Liver (tissue), 3 donors: ENCODE data around the gene TATDN3.

ENCODE experiments used
- EGR1 ChIP-seq, 2 donors: IDR thresholded peaks; 2 replicates each; pipeline ENCODE4 v1.6.1; 2016 to 2018; ENCODE audit warnings: antibody characterized with exemption in 2 of 2, low read depth in 2 of 2
- FOXA1 ChIP-seq: IDR thresholded peaks from 2 replicates; pipeline ENCODE4 v1.6.1; 2016; ENCODE audit warnings: antibody characterized with exemption
- GABPA ChIP-seq, 2 donors: IDR thresholded peaks in 1 of 2; conservative IDR thresholded peaks in 1 of 2; 2 replicates each; pipeline ENCODE4 v1.6.1; 2016; ENCODE audit warnings: antibody characterized with exemption in 2 of 2, mild to moderate bottlenecking in 1 of 2, moderate library complexity in 1 of 2
- TAF1 ChIP-seq: conservative IDR thresholded peaks from 2 replicates; pipeline ENCODE4 v1.6.1; 2016; ENCODE audit warnings: antibody characterized with exemption, mild to moderate bottlenecking
- YY1 ChIP-seq: IDR thresholded peaks from 2 replicates; pipeline ENCODE4 v1.6.1; 2016; ENCODE audit warnings: antibody characterized with exemption, mild to moderate bottlenecking
- TF ChIP-seq, protein P1 (sequence below): fragments of 150-350 bp; IDR thresholded peaks from 2 replicates; pipeline ENCODE4 v1.5.1; 2017; ENCODE audit warnings: improper control_type of control experiment, low read depth, low read length; ENCODE audit not compliant: missing input control
- TF ChIP-seq, protein P2 (sequence below): IDR thresholded peaks from 2 replicates; pipeline ENCODE4 v1.6.1; 2016; ENCODE audit warnings: antibody characterized with exemption, mild to moderate bottlenecking
- TF ChIP-seq, protein P3 (sequence below): IDR thresholded peaks from 2 replicates; pipeline ENCODE4 v1.6.1; 2016; ENCODE audit warnings: antibody characterized with exemption
- donor health status: healthy.
- donor health status: healthy.

DNA sequence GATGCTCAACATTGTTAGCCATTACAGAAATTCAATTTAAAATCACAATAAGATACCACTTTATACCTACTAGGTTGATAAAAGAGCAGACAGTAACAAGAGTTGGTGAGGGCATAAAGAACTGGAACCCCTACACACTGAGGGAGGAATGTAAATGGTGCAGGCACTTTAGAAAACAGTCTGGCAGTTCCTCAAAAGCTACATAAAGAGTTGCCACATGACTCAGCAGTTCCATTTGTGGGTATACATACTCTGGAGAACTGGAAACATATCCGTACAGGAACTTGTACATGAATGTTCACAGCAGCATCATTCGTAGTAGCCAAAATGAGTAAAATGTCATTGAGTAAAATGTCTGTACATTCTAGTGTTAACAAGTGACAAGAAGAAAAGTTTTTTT lies 17.1 kb upstream of the TATDN3 start:
- TF ChIP-seq, protein P1, sequence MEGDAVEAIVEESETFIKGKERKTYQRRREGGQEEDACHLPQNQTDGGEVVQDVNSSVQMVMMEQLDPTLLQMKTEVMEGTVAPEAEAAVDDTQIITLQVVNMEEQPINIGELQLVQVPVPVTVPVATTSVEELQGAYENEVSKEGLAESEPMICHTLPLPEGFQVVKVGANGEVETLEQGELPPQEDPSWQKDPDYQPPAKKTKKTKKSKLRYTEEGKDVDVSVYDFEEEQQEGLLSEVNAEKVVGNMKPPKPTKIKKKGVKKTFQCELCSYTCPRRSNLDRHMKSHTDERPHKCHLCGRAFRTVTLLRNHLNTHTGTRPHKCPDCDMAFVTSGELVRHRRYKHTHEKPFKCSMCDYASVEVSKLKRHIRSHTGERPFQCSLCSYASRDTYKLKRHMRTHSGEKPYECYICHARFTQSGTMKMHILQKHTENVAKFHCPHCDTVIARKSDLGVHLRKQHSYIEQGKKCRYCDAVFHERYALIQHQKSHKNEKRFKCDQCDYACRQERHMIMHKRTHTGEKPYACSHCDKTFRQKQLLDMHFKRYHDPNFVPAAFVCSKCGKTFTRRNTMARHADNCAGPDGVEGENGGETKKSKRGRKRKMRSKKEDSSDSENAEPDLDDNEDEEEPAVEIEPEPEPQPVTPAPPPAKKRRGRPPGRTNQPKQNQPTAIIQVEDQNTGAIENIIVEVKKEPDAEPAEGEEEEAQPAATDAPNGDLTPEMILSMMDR = no peak
- TF ChIP-seq GABPA (IDR thresholded peaks at IDR 0.05 in 1 of 2, conservative IDR thresholded peaks at IDR 0.05 in 1 of 2) = no peak
- TF ChIP-seq, protein P2, sequence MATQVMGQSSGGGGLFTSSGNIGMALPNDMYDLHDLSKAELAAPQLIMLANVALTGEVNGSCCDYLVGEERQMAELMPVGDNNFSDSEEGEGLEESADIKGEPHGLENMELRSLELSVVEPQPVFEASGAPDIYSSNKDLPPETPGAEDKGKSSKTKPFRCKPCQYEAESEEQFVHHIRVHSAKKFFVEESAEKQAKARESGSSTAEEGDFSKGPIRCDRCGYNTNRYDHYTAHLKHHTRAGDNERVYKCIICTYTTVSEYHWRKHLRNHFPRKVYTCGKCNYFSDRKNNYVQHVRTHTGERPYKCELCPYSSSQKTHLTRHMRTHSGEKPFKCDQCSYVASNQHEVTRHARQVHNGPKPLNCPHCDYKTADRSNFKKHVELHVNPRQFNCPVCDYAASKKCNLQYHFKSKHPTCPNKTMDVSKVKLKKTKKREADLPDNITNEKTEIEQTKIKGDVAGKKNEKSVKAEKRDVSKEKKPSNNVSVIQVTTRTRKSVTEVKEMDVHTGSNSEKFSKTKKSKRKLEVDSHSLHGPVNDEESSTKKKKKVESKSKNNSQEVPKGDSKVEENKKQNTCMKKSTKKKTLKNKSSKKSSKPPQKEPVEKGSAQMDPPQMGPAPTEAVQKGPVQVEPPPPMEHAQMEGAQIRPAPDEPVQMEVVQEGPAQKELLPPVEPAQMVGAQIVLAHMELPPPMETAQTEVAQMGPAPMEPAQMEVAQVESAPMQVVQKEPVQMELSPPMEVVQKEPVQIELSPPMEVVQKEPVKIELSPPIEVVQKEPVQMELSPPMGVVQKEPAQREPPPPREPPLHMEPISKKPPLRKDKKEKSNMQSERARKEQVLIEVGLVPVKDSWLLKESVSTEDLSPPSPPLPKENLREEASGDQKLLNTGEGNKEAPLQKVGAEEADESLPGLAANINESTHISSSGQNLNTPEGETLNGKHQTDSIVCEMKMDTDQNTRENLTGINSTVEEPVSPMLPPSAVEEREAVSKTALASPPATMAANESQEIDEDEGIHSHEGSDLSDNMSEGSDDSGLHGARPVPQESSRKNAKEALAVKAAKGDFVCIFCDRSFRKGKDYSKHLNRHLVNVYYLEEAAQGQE = no peak
- TF ChIP-seq, protein P3, sequence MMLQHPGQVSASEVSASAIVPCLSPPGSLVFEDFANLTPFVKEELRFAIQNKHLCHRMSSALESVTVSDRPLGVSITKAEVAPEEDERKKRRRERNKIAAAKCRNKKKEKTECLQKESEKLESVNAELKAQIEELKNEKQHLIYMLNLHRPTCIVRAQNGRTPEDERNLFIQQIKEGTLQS = no peak
- TF ChIP-seq YY1 = no peak
- no peak for TF ChIP-seq TAF1
- TF ChIP-seq FOXA1 = no peak
- no peak for TF ChIP-seq EGR1 (IDR thresholded peaks at IDR 0.05; ENCODE audit: low read depth in 2 of 2)
